ENCODE measurements around the gene MFSD12.

MFSD12 gene

GRCh38 chr19:3538965-3539755 is 18.2 kb downstream of the MFSD12 start, which contains the start of gene TEKTIP1:
TEKTIP1 (plus strand) TSS chr19:3539174; CDS start chr19:3539178, 4 bp downstream.
- no peak for TF ChIP-seq CTCF (IDR thresholded peaks at IDR 0.05; ENCODE audit: low read depth, low read length)
- DNase-seq (ENCODE audit: extremely low read depth, low read depth): no peak

- TF ChIP-seq CTCF (IDR thresholded peaks at IDR 0.05; ENCODE audit: low read depth, low read length): no peak
- no peak for DNase-seq (ENCODE audit: extremely low read depth, low read depth)
Measured at GRCh38 chr19:3538258-3538929, 19.0 kb downstream of the MFSD12 start.

GRCh38 chr19:3537438-3538240 is 19.7 kb downstream of the MFSD12 start:
- TF ChIP-seq CTCF (IDR thresholded peaks at IDR 0.05; ENCODE audit: low read depth, low read length): no peak
- no peak for DNase-seq (ENCODE audit: extremely low read depth, low read depth)

GRCh38 chr19:3537101-3537437 is 20.3 kb downstream of the MFSD12 start:
- TF ChIP-seq CTCF (IDR thresholded peaks at IDR 0.05; ENCODE audit: low read depth, low read length): no peak
- DNase-seq (ENCODE audit: extremely low read depth, low read depth): no peak

GRCh38 chr19:3536429-3537100 is 20.8 kb downstream of the MFSD12 start:
- DNase-seq (ENCODE audit: extremely low read depth, low read depth): no peak
- no peak for TF ChIP-seq CTCF (IDR thresholded peaks at IDR 0.05; ENCODE audit: low read depth, low read length)

GRCh38 chr19:3535981-3536380 is 21.4 kb downstream of the MFSD12 start:
- no peak for TF ChIP-seq CTCF (IDR thresholded peaks at IDR 0.05; ENCODE audit: low read depth, low read length)
- no peak for DNase-seq (ENCODE audit: extremely low read depth, low read depth)
